ENCODE results near the gene JAKMIP2.

DNA sequence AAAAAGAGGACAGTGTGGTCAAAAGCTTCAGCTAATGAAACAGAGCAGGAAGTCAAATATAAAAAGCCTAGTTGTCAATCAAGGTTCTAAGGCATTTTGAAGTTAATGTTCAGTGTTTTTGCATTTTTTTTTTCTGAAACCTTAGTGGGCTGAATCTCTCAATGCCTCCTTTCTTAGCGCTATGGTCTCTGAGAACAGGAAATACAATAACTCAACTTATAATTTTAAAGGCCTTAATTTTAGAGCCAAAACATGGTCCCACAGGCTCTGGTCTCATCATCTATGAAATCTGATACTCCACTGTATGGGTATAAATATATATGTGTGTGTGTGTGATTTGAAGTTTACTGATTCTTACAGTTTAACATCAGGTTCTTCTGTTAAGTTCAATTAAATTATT lies 209.3 kb downstream of the JAKMIP2 start:
- TF ChIP-seq, protein P1, sequence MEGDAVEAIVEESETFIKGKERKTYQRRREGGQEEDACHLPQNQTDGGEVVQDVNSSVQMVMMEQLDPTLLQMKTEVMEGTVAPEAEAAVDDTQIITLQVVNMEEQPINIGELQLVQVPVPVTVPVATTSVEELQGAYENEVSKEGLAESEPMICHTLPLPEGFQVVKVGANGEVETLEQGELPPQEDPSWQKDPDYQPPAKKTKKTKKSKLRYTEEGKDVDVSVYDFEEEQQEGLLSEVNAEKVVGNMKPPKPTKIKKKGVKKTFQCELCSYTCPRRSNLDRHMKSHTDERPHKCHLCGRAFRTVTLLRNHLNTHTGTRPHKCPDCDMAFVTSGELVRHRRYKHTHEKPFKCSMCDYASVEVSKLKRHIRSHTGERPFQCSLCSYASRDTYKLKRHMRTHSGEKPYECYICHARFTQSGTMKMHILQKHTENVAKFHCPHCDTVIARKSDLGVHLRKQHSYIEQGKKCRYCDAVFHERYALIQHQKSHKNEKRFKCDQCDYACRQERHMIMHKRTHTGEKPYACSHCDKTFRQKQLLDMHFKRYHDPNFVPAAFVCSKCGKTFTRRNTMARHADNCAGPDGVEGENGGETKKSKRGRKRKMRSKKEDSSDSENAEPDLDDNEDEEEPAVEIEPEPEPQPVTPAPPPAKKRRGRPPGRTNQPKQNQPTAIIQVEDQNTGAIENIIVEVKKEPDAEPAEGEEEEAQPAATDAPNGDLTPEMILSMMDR (IDR thresholded peaks at IDR 0.05), result no peak
- TF ChIP-seq, protein P2, sequence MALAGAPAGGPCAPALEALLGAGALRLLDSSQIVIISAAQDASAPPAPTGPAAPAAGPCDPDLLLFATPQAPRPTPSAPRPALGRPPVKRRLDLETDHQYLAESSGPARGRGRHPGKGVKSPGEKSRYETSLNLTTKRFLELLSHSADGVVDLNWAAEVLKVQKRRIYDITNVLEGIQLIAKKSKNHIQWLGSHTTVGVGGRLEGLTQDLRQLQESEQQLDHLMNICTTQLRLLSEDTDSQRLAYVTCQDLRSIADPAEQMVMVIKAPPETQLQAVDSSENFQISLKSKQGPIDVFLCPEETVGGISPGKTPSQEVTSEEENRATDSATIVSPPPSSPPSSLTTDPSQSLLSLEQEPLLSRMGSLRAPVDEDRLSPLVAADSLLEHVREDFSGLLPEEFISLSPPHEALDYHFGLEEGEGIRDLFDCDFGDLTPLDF (CRISPR knock-in tag; IDR thresholded peaks at IDR 0.05), result no peak
- TF ChIP-seq ELF4 (CRISPR knock-in tag; IDR thresholded peaks at IDR 0.05; ENCODE audit: low read depth) (no peak), SP1 (CRISPR knock-in tag; conservative IDR thresholded peaks at IDR 0.05) (no peak)
